DND-41 (cell line): ENCODE results near the gene C6orf62.
"Not testable (repeated sequence)": the region's sequence is repeated elsewhere in the genome, so short reads cannot be mapped to it uniquely, and the experiment has no call there.

Experiments
- ATAC-seq: fragments of 200-7000 bp; cut with Tn5 transposase; 3 replicates; pipeline ENCODE4 v1.9.1; 2021; ENCODE audit warnings: low read depth; ENCODE audit not compliant: insufficient read depth
- DNase-seq: peaks from one replicate; pipeline ENCODE4 v3.0.0-alpha.2; 2020
- H2AFZ ChIP-seq: 2 replicates; pipeline ENCODE4 v1.6.0; 2012; ENCODE audit warnings: low read depth, low read length
- H3K27ac ChIP-seq: 2 replicates; pipeline ENCODE4 v1.5.1; 2012; ENCODE audit warnings: low read length, inconsistent platforms
- H3K27me3 ChIP-seq: fragments of 200-600 bp; sonication (generic); 2 replicates; pipeline ENCODE4 v1.6.0; 2012; ENCODE audit warnings: low read length, mild to moderate bottlenecking, inconsistent platforms; ENCODE audit not compliant: insufficient read depth, poor library complexity
- H3K36me3 ChIP-seq: 2 replicates; pipeline ENCODE4 v1.5.1; 2012; ENCODE audit warnings: low read length, inconsistent platforms; ENCODE audit not compliant: insufficient read depth
- H3K4me1 ChIP-seq: 2 replicates; pipeline ENCODE4 v1.5.1; 2012; ENCODE audit warnings: mild to moderate bottlenecking, low read length; ENCODE audit not compliant: insufficient read depth
- H3K4me2 ChIP-seq: 2 replicates; pipeline ENCODE4 v1.6.0; 2012; ENCODE audit warnings: mild to moderate bottlenecking, moderate library complexity, low read length, inconsistent platforms; ENCODE audit not compliant: insufficient read depth
- H3K4me3 ChIP-seq, 2 experiments: fragments of 200-600 bp in 1 of 2; shearing (Covaris generic) in 1 of 2; 2 replicates each; pipeline ENCODE4 v1.5.1; 2012 to 2016; ENCODE audit warnings: inconsistent platforms in 2 of 2, low read length in 2 of 2, mild to moderate bottlenecking in 2 of 2, low read depth in 1 of 2, moderate library complexity in 1 of 2
- H3K79me2 ChIP-seq: 2 replicates; pipeline ENCODE4 v1.6.0; 2012; ENCODE audit warnings: low read length, inconsistent platforms; ENCODE audit not compliant: insufficient read depth
- H3K9ac ChIP-seq: 2 replicates; pipeline ENCODE4 v1.6.0; 2012; ENCODE audit warnings: low read depth, mild to moderate bottlenecking, inconsistent platforms, low read length, moderate library complexity
- H3K9me3 ChIP-seq: 2 replicates; pipeline ENCODE4 v1.5.1; 2012; ENCODE audit warnings: low read length, moderate library complexity, mild to moderate bottlenecking, inconsistent platforms; ENCODE audit not compliant: insufficient read depth, severe bottlenecking
- H4K20me1 ChIP-seq: 2 replicates; pipeline ENCODE4 v1.6.0; 2012; ENCODE audit warnings: low read length; ENCODE audit not compliant: insufficient read depth
- EZH2 ChIP-seq: IDR thresholded peaks from 3 replicates; pipeline ENCODE4 v1.6.1; 2012; ENCODE audit warnings: borderline replicate concordance, low read depth, mild to moderate bottlenecking, moderate library complexity, low read length, inconsistent platforms; ENCODE audit not compliant: severe bottlenecking
- TF ChIP-seq, protein P1 (sequence below): IDR thresholded peaks from 2 replicates; pipeline ENCODE4 v1.5.1; 2012; ENCODE audit warnings: borderline replicate concordance, low read length, moderate library complexity, mild to moderate bottlenecking; ENCODE audit not compliant: poor library complexity, severe bottlenecking; ENCODE audit errors: extremely low read depth

C6orf62 gene

DNA sequence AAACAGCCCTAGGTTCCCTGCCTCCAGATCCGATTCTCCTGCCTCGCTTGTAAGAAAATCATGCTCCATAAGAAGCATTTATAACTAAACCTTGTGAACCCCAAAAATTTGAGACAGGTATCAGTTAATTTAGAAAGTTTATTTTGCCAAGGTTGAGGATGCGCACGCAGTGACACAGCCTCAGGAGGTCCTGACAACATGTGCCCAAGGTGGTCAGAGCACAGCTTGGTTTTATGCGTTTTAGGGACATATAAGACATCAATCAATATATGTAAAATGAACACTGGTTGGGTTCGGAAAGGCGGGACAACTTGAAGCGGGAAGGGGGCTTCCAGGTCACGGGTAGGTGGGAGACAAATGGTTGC lies 50.0 kb downstream of the C6orf62 start:
- Histone ChIP-seq H3K4me2 (no peak overlapping the region), H4K20me1 (no peaks in the 10 kb centered on the region), H3K79me2 (peaks cover 39% of the 10 kb centered on the region), H3K9me3 (peaks cover 34% of the 10 kb centered on the region), H3K9ac (no peak overlapping the region), H2AFZ (no peak overlapping the region), H3K4me3 (no peak overlapping the region), H3K4me1 (peaks cover 35% of the 10 kb centered on the region), H3K36me3 (peaks cover 17% of the 10 kb centered on the region), H3K27me3 (no peaks in the 10 kb centered on the region), H3K27ac (no peak overlapping the region)
- DNase-seq = no peak
- ATAC-seq = no peak
- TF ChIP-seq, protein P1, sequence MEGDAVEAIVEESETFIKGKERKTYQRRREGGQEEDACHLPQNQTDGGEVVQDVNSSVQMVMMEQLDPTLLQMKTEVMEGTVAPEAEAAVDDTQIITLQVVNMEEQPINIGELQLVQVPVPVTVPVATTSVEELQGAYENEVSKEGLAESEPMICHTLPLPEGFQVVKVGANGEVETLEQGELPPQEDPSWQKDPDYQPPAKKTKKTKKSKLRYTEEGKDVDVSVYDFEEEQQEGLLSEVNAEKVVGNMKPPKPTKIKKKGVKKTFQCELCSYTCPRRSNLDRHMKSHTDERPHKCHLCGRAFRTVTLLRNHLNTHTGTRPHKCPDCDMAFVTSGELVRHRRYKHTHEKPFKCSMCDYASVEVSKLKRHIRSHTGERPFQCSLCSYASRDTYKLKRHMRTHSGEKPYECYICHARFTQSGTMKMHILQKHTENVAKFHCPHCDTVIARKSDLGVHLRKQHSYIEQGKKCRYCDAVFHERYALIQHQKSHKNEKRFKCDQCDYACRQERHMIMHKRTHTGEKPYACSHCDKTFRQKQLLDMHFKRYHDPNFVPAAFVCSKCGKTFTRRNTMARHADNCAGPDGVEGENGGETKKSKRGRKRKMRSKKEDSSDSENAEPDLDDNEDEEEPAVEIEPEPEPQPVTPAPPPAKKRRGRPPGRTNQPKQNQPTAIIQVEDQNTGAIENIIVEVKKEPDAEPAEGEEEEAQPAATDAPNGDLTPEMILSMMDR = no peak
- TF ChIP-seq EZH2 = no peak

DNA sequence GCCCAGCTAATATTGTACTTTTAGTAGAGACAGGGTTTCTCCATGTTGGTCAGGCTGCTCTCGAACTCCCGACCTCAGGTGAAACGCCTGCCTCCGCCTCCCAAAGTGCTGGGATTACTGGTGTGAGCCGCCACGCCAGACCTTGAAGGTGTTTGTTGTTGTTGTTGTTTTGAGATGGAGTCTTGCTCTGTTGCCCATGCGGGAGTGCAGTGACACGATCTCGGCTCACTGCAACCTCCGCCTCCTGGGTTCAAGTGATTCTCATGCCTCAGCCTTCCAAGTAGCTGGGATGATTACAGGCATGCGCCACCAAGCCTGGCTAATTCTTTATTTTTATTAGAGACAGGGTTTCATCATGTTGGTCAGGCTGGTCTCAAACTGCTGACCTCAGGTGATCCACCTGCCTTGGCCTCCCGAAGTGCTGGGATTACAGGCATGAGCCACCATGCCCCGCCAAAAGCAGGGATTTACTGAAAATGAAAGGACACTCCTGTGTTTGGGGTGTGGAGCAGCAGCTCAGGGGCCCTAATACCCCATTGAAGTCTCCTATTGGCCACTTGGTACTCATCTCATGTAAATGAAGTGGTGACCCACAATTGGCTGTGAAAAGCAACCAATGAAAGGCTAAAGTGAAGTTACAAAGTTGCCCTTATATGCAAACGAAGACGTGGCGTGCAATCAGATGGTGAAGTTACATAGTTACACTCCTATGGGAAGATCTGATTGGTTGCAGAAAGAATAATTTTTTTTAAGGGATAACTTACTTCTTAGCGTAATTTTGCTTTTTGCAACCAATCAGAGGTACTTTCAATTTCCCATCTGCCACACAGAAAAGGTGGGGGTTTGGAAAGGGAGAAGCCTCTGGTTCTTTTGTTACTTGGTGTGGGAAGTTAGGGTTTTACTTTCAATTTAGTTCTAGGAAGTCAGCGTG lies 50.6 kb downstream of the C6orf62 start:
- ATAC-seq, H3K27me3 ChIP-seq, H4K20me1 ChIP-seq, H2AFZ ChIP-seq, DNase-seq, H3K27ac ChIP-seq: not testable (repeated sequence)
- H3K4me3 ChIP-seq = peak overlapping the region in 1 of 2 experiments; percentile 76; a peak in 2 of 4 replicates
- peak overlapping the region; percentile 75 for H3K4me2 ChIP-seq
- peaks cover 23% of the 10 kb centered on the region for H3K36me3 ChIP-seq
- peaks cover 29% of the 10 kb centered on the region for H3K9me3 ChIP-seq
- H3K9ac ChIP-seq = peak overlapping the region; percentile 82; the same call in 1 of the 2 replicates
- H3K79me2 ChIP-seq = peaks cover 45% of the 10 kb centered on the region
- H3K4me1 ChIP-seq = peaks cover 35% of the 10 kb centered on the region

DNA sequence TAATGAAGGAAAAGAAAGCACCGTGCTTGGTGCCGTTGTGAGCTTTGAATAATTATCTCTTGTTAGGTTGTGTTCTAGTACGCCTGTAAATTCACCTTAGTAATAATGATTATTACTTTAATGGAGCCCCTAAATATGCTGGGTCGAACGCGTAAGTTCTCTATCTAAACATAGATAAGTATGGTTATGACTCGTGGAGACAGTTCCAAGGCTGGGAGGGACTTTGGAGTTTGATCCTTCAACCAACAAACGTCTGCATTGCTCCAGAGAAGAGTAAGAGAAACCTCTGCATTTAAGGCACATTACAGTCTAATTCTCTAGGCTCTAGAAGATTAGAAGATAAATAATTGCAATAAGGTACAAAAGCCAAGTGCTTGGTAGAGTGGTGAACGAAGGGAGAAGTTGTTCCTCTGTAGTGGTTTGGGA lies 51.6 kb downstream of the C6orf62 start:
- peaks cover 54% of the 10 kb centered on the region for H3K79me2 ChIP-seq
- TF ChIP-seq, protein P1 = no peak
- no peaks in the 10 kb centered on the region for H3K27me3 ChIP-seq
- no peaks in the 10 kb centered on the region for H4K20me1 ChIP-seq
- H3K4me3 ChIP-seq = peak overlapping the region; percentile 76
- H3K27ac ChIP-seq = peak overlapping the region; percentile 94
- H2AFZ ChIP-seq = peak overlapping the region; percentile 97
- H3K4me2 ChIP-seq = peak overlapping the region; percentile 75
- H3K9ac ChIP-seq = peak overlapping the region; percentile 82
- no peak for DNase-seq
- peaks cover 21% of the 10 kb centered on the region for H3K9me3 ChIP-seq
- H3K4me1 ChIP-seq = peaks cover 35% of the 10 kb centered on the region
- H3K36me3 ChIP-seq = peaks cover 31% of the 10 kb centered on the region
- no peak for ATAC-seq

DNA sequence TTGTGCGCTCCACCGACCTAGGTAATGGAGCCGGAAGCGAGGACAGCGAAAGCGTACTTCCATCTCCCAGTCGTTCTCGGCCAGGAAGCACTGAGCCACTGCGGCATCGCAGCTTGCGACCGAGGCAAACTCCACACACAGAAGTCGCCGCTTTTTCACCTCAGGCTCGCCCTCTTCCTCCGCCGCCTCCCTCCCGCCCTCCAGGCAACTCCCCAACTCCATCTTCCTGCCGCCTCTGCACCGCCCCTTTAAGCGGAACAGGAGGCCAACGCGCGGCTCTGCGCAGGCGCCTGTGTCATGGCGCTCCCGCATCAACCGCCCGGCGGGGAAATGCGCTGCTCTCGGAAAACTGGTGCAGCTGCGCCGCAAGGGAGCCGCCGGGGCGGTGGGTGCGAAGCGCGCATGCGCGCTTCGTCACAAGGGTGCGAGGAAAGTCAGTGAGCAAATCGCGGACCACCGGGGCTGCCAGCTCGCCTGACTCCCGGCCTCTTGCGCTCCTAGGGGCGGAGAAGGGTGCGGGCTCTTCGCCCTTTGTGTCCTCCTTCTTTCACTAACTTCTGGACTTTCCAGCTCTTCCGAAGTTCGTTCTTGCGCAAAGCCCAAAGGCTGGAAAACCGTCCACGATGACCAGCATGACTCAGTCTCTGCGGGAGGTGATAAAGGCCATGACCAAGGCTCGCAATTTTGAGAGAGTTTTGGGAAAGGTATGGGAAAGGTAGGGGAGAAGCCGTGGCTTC lies 52.1 kb downstream of the C6orf62 start, which contains the start of the genes ACOT13 and TDP2:
Gene ACOT13 (plus strand): TSS at position 437 of the 737 bp plus-strand sequence. CDS start 187 bp downstream, at position 624.
Gene TDP2 (minus strand): TSS at position 259 of the 737 bp plus-strand sequence. CDS start 37 bp downstream, at position 222.
- Histone ChIP-seq H3K9ac (peak within 1 kb of the TSS; percentile 82), H3K79me2 (peaks cover 55% of the 10 kb centered on the region), H3K27ac (peak within 1 kb of the TSS; percentile 94), H3K4me1 (peaks cover 35% of the 10 kb centered on the region), H4K20me1 (no peaks in the 10 kb centered on the region), H3K4me2 (peak within 1 kb of the TSS; percentile 75), H3K4me3 (peak within 1 kb of the TSS; percentile 76), H3K9me3 (peaks cover 17% of the 10 kb centered on the region), H3K36me3 (peaks cover 37% of the 10 kb centered on the region), H3K27me3 (no peaks in the 10 kb centered on the region), H2AFZ (peak within 1 kb of the TSS; percentile 97)
- peak; percentile 95 for ATAC-seq
- peak; percentile 98 for DNase-seq
- TF ChIP-seq EZH2 = no peak
- TF ChIP-seq, protein P1 = peak; percentile 70
